OCI-LY7 (cell line): Measurements from ENCODE around the gene METTL5.

Source experiments
- EZH2phosphoT487 ChIP-seq: fragments of 200-600 bp; sonication (generic); IDR thresholded peaks from 2 replicates; pipeline ENCODE4 v1.6.1; 2018; ENCODE audit warnings: low read depth, borderline replicate concordance, mild to moderate bottlenecking, mixed run types, antibody characterized with exemption, low read length, moderate library complexity, mixed read lengths
- TF ChIP-seq, protein P1 (sequence below): fragments of 200-600 bp; sonication (generic); conservative IDR thresholded peaks from 2 replicates; pipeline ENCODE4 v1.5.1; 2014; ENCODE audit warnings: mild to moderate bottlenecking, antibody characterized with exemption, low read length, moderate library complexity, mixed read lengths

DNA sequence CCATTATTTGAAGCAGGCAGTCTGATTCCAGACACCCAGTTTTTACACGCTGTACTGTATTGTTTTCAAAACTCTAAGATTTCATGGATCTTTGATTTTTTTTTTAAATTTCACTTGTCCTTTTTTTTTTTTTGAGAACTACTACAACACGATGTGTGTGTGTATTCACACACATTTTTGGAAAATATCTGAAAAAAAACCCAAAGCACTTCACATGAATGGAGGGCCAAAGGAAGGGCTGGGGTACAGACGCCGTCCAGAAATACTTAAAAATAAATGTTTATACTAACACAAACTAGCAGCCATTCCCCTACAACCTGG lies 26.3 kb downstream of the METTL5 start:
- TF ChIP-seq, protein P1, sequence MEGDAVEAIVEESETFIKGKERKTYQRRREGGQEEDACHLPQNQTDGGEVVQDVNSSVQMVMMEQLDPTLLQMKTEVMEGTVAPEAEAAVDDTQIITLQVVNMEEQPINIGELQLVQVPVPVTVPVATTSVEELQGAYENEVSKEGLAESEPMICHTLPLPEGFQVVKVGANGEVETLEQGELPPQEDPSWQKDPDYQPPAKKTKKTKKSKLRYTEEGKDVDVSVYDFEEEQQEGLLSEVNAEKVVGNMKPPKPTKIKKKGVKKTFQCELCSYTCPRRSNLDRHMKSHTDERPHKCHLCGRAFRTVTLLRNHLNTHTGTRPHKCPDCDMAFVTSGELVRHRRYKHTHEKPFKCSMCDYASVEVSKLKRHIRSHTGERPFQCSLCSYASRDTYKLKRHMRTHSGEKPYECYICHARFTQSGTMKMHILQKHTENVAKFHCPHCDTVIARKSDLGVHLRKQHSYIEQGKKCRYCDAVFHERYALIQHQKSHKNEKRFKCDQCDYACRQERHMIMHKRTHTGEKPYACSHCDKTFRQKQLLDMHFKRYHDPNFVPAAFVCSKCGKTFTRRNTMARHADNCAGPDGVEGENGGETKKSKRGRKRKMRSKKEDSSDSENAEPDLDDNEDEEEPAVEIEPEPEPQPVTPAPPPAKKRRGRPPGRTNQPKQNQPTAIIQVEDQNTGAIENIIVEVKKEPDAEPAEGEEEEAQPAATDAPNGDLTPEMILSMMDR: no peak
- no peak for TF ChIP-seq EZH2phosphoT487
